Skeletal muscle satellite cell (primary cell): ENCODE results near the gene INSM1.

ENCODE experiments used
- H3K27me3 ChIP-seq: 2 replicates; pipeline ENCODE4 v1.7.0; 2013; ENCODE audit warnings: low read length; ENCODE audit not compliant: control insufficient read depth, insufficient read depth
- H3K36me3 ChIP-seq: 2 replicates; pipeline ENCODE4 v1.7.0; 2013; ENCODE audit warnings: mild to moderate bottlenecking, control low read depth, low read length; ENCODE audit not compliant: insufficient read depth
- H3K4me1 ChIP-seq: 2 replicates; pipeline ENCODE4 v1.7.0; 2013; ENCODE audit warnings: low read length; ENCODE audit not compliant: control insufficient read depth, insufficient read depth
- H3K4me2 ChIP-seq: 2 replicates; pipeline ENCODE4 v1.7.0; 2013; ENCODE audit warnings: mild to moderate bottlenecking, low read length
- H3K4me3 ChIP-seq: 2 replicates; pipeline ENCODE4 v1.7.0; 2013; ENCODE audit warnings: low read length
- H3K9ac ChIP-seq: 2 replicates; pipeline ENCODE4 v1.7.0; 2013; ENCODE audit warnings: mild to moderate bottlenecking, low read depth, low read length, moderate library complexity
- H3K9me3 ChIP-seq: replicated peaks from 2 replicates; pipeline ENCODE4 v1.7.0; 2013; ENCODE audit warnings: mild to moderate bottlenecking, control low read depth, low read length

Gene INSM1

GRCh38 chr20:20412750-20413149 lies 44.8 kb downstream of the INSM1 start:
- H3K27me3 ChIP-seq, result no peaks in the 10 kb centered on the region
- H3K9ac ChIP-seq, result no peak overlapping the region
- no peak overlapping the region for H3K4me2 ChIP-seq
- H3K4me1 ChIP-seq, result no peaks in the 10 kb centered on the region
- H3K36me3 ChIP-seq, result no peaks in the 10 kb centered on the region
- H3K4me3 ChIP-seq, result no peak overlapping the region
- no peaks in the 10 kb centered on the region for H3K9me3 ChIP-seq

- H3K9me3 ChIP-seq, result no peaks in the 10 kb centered on the region
- no peaks in the 10 kb centered on the region for H3K36me3 ChIP-seq
- no peaks in the 10 kb centered on the region for H3K4me1 ChIP-seq
These were observed 45.9 kb downstream of the INSM1 start for GRCh38 chr20:20413810-20414281.

GRCh38 chr20:20414640-20415220 lies 46.8 kb downstream of the INSM1 start:
- Histone ChIP-seq H3K4me3 (no peak overlapping the region), H3K36me3 (no peaks in the 10 kb centered on the region), H3K27me3 (no peaks in the 10 kb centered on the region), H3K9me3 (no peaks in the 10 kb centered on the region), H3K9ac (no peak overlapping the region), H3K4me2 (no peak overlapping the region), H3K4me1 (no peaks in the 10 kb centered on the region)

More at GRCh38 chr20:20413810-20414281, 45.9 kb downstream of the INSM1 start:
- Histone ChIP-seq H3K4me3 (no peak overlapping the region), H3K4me2 (no peak overlapping the region), H3K9ac (no peak overlapping the region), H3K27me3 (no peaks in the 10 kb centered on the region)

- H3K4me3 ChIP-seq, result no peak overlapping the region
- H3K36me3 ChIP-seq, result no peaks in the 10 kb centered on the region
- no peaks in the 10 kb centered on the region for H3K27me3 ChIP-seq
- no peaks in the 10 kb centered on the region for H3K9me3 ChIP-seq
- no peaks in the 10 kb centered on the region for H3K4me1 ChIP-seq
- no peak overlapping the region for H3K4me2 ChIP-seq
- H3K9ac ChIP-seq, result no peak overlapping the region
These were observed 47.4 kb downstream of the INSM1 start for GRCh38 chr20:20415321-20415720.

GRCh38 chr20:20417876-20418676 lies 50.2 kb downstream of the INSM1 start:
- Histone ChIP-seq H3K27me3 (no peaks in the 10 kb centered on the region), H3K4me2 (no peak overlapping the region), H3K4me1 (no peaks in the 10 kb centered on the region), H3K4me3 (no peak overlapping the region), H3K9ac (no peak overlapping the region), H3K36me3 (no peaks in the 10 kb centered on the region), H3K9me3 (no peaks in the 10 kb centered on the region)
